WTC11 (cell line): ENCODE results near the gene PIKFYVE. TPM values are rescaled to one million over a fixed set of nuclear protein-coding genes. Genes with fewer than 3 reads are reported as not detected.

ENCODE experiments used
- ATAC-seq: fragments of 200-7000 bp; cut with Tn5 transposase; 2 replicates; pipeline ENCODE4 v1.10.0; 2021; ENCODE audit warnings: mild to moderate bottlenecking, moderate library complexity
- CTCF ChIA-PET: fragments of 300-600 bp; sonication (Branson Sonifier 250); formaldehyde crosslinking; loops from one replicate; lab custom pipeline; 2021; ENCODE audit warnings: antibody characterized with exemption; lab: Charles Lee
- POLR2A ChIA-PET: fragments of 350-600 bp; sonication (Branson Sonifier 250); formaldehyde crosslinking; loops from one replicate; lab custom pipeline; 2021; ENCODE audit warnings: antibody characterized with exemption; lab: Charles Lee
- DNase-seq: peaks from one replicate; pipeline ENCODE4 v3.0.0; 2021; ENCODE audit warnings: low spot score
- H3K27ac Mint-ChIP-seq: 2 replicates; pipeline ENCODE4 v1.8.0; 2021; ENCODE audit warnings: mixed read lengths
- H3K27me3 Mint-ChIP-seq: 2 replicates; pipeline ENCODE4 v1.8.0; 2021; ENCODE audit warnings: low read depth, mild to moderate bottlenecking, moderate library complexity, mixed read lengths
- H3K36me3 Mint-ChIP-seq: 2 replicates; pipeline ENCODE4 v1.8.0; 2021; ENCODE audit warnings: mixed read lengths
- H3K4me1 Mint-ChIP-seq: 2 replicates; pipeline ENCODE4 v1.8.0; 2022; ENCODE audit warnings: mixed read lengths
- H3K4me3 Mint-ChIP-seq: 2 replicates; pipeline ENCODE4 v1.8.0; 2021; ENCODE audit warnings: mild to moderate bottlenecking, moderate library complexity, mixed read lengths
- H3K9me3 Mint-ChIP-seq: 2 replicates; pipeline ENCODE4 v1.8.0; 2021; ENCODE audit warnings: mixed read lengths
- CREM ChIP-seq: sonication (generic); formaldehyde crosslinking; IDR thresholded peaks from 2 replicates; pipeline ENCODE4 v1.8.1; 2022; ENCODE audit warnings: mild to moderate bottlenecking, missing genetic modification reagents, moderate library complexity
- EMX1 ChIP-seq: fragments of 250-450 bp; sonication (Bioruptor Pico); IDR thresholded peaks from 2 replicates; pipeline ENCODE4 v1.8.0; 2021; ENCODE audit warnings: mild to moderate bottlenecking
- ESRRA ChIP-seq: sonication (generic); formaldehyde crosslinking; IDR thresholded peaks from 2 replicates; pipeline ENCODE4 v1.8.1; 2022; ENCODE audit warnings: mild to moderate bottlenecking, missing genetic modification reagents, borderline replicate concordance
- GRHL2 ChIP-seq: fragments of 250-450 bp; sonication (Bioruptor Pico); IDR thresholded peaks from 2 replicates; pipeline ENCODE4 v1.8.0; 2022; ENCODE audit warnings: mild to moderate bottlenecking, moderate library complexity; ENCODE audit not compliant: insufficient replicate concordance, severe bottlenecking
- JUN ChIP-seq: sonication (generic); formaldehyde crosslinking; IDR thresholded peaks from 2 replicates; pipeline ENCODE4 v1.8.0; 2023; ENCODE audit warnings: mild to moderate bottlenecking, missing genetic modification reagents
- NFATC4 ChIP-seq: fragments of 250-450 bp; sonication (Bioruptor Pico); IDR thresholded peaks from 2 replicates; pipeline ENCODE4 v1.9.0; 2021; ENCODE audit warnings: mild to moderate bottlenecking
- NR1H2 ChIP-seq: sonication (generic); formaldehyde crosslinking; IDR thresholded peaks from 2 replicates; pipeline ENCODE4 v1.9.0; 2021; ENCODE audit warnings: mild to moderate bottlenecking, moderate library complexity, missing genetic modification reagents
- RORB ChIP-seq: fragments of 250-450 bp; sonication (Bioruptor Pico); IDR thresholded peaks from 2 replicates; pipeline ENCODE4 v1.9.0; 2021; ENCODE audit warnings: mild to moderate bottlenecking
- SMAD3 ChIP-seq: sonication (generic); formaldehyde crosslinking; IDR thresholded peaks from 2 replicates; pipeline ENCODE4 v1.8.0; 2022; ENCODE audit warnings: missing genetic modification reagents, mild to moderate bottlenecking, borderline replicate concordance
- SOX15 ChIP-seq: fragments of 250-450 bp; sonication (Bioruptor Pico); IDR thresholded peaks from 2 replicates; pipeline ENCODE4 v1.9.0; 2021; ENCODE audit warnings: mild to moderate bottlenecking
- SP1 ChIP-seq: sonication (generic); formaldehyde crosslinking; conservative IDR thresholded peaks from 2 replicates; pipeline ENCODE4 v1.8.1; 2022; ENCODE audit warnings: missing genetic modification reagents
- TEAD4 ChIP-seq: sonication (generic); formaldehyde crosslinking; IDR thresholded peaks from 2 replicates; pipeline ENCODE4 v1.8.0; 2022; ENCODE audit warnings: mild to moderate bottlenecking, missing genetic modification reagents
- ZNF138 ChIP-seq: sonication (generic); formaldehyde crosslinking; conservative IDR thresholded peaks from 2 replicates; pipeline ENCODE4 v1.8.1; 2022; ENCODE audit warnings: mild to moderate bottlenecking, moderate library complexity, missing genetic modification reagents
- ZNF317 ChIP-seq: sonication (generic); formaldehyde crosslinking; IDR thresholded peaks from 2 replicates; pipeline ENCODE4 v1.8.1; 2023; ENCODE audit warnings: low read depth, mild to moderate bottlenecking, moderate library complexity, missing genetic modification reagents, borderline replicate concordance
- total RNA-seq: library from RNA; stranded (reverse); gene quantifications from 3 replicates; pipeline ENCODE4 v1.2.3, GENCODE V29; 2021
- TF ChIP-seq, protein P1 (sequence below): fragments of 250-450 bp; sonication (Bioruptor Pico); conservative IDR thresholded peaks from 2 replicates; pipeline ENCODE4 v1.9.0; 2021; ENCODE audit warnings: mild to moderate bottlenecking
- TF ChIP-seq, protein P2 (sequence below): sonication (generic); formaldehyde crosslinking; IDR thresholded peaks from 2 replicates; pipeline ENCODE4 v1.8.0; 2022; ENCODE audit warnings: mild to moderate bottlenecking, missing genetic modification reagents
- TF ChIP-seq, protein P3 (sequence below): sonication (generic); formaldehyde crosslinking; IDR thresholded peaks from 2 replicates; pipeline ENCODE4 v1.8.1; 2022; ENCODE audit warnings: mild to moderate bottlenecking, moderate library complexity, missing genetic modification reagents
- TF ChIP-seq, protein P4 (sequence below): sonication (generic); formaldehyde crosslinking; IDR thresholded peaks from 2 replicates; pipeline ENCODE4 v1.8.0; 2023; ENCODE audit warnings: mild to moderate bottlenecking, missing genetic modification reagents
- TF ChIP-seq, protein P5 (sequence below): fragments of 250-450 bp; sonication (Bioruptor Pico); IDR thresholded peaks from 2 replicates; pipeline ENCODE4 v1.8.0; 2021; ENCODE audit warnings: mild to moderate bottlenecking
- TF ChIP-seq, protein P6 (sequence below): sonication (generic); formaldehyde crosslinking; IDR thresholded peaks from 2 replicates; pipeline ENCODE4 v1.8.1; 2023; ENCODE audit warnings: mild to moderate bottlenecking, missing genetic modification reagents

Gene PIKFYVE
- total RNA-seq, 1 experiment from 2014 or later = 36.1 TPM

DNA sequence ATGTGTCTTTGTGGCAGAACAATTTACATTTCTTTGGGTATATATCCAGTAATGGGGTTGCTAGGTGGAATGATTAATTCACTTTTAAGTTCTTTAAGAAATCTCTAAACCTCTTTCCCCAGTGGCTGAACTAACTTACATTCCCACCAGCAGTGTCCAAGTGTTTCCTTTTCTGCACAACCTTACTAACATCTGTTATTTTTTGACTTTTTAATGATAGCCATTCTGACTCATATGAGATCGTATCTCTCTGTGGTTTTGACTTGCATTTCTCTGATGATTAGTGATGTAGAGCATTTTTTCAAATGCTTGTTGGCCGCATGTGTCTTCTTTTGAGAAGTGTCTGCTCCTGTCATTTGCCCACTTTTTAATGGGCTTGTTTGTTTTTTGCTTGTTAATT is 97.4 kb downstream of the PIKFYVE start:
- DNase-seq = no peak
- no peak for ATAC-seq
- ChIA-PET POLR2A (no interaction called here), CTCF (no interaction called here)
- H3K27me3 Mint-ChIP-seq = no peaks in the 10 kb centered on the region; the same call in 1 of the 2 replicates
- H3K4me3 Mint-ChIP-seq = no peak overlapping the region
- peaks cover 24% of the 10 kb centered on the region for H3K36me3 Mint-ChIP-seq
- no peak overlapping the region for H3K27ac Mint-ChIP-seq
- H3K9me3 Mint-ChIP-seq = peaks cover 30% of the 10 kb centered on the region
- peaks cover 10% of the 10 kb centered on the region for H3K4me1 Mint-ChIP-seq
- TF ChIP-seq ZNF138 (CRISPR knock-in tag) (no peak), SP1 (CRISPR knock-in tag) (no peak), GRHL2 (CRISPR knock-in tag) (no peak), NFATC4 (CRISPR knock-in tag) (no peak), EMX1 (CRISPR knock-in tag) (no peak)

DNA sequence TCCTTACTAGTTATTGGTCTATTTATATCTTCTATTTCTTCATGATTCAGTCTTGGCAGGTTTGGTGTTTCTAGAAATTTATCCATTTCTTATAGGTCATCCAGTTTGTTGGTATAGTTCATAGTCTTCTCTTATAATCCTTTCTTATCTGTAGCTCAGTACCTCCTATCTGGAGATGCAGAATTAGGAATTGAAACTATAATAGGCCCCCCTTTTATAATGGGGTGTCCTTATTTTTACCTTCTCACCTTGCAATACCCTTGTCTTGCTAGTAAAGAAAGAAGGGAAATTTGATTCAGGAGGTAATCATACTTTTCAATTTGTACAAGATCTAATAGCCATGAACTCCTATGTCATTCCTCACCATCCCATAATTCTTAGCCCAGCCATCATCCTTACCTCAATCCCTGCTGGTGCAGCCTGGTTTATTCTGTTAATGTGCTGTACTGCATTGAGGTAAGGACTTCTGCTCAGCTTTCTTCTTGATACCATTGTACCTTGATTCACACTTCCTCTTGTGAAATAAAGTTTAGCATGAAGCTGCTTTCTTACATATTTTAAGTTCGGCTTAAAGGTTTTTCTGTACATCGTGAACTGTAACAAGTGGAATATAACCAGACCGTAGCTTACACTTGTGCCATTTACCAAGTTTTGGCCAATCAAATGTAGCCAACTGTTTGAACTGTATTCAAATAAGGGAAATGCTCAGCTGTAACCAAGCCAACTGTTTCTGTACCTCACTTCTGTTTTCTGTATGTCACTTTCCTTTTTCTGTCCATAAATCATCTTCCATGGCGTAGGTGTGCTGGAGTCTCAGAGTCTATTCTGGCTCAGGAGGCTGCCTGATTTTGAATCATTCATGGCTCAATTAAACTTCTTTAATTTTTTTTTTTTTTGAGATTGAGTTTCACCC is 100.4 kb downstream of the PIKFYVE start:
- Mint-ChIP-seq H3K4me1 (peaks cover 5% of the 10 kb centered on the region; the same call in 1 of the 2 replicates), H3K36me3 (peaks cover 14% of the 10 kb centered on the region), H3K9me3 (peaks cover 25% of the 10 kb centered on the region), H3K27me3 (no peaks in the 10 kb centered on the region; the same call in 1 of the 2 replicates), H3K4me3 (no peak overlapping the region), H3K27ac (no peak overlapping the region)
- ChIA-PET POLR2A (interaction anchor here (0.6 kb wide), 1 partner anchor 629 kb away, joined by 4 read pairs; no protein-coding TSS in a partner anchor), CTCF (no interaction called here)
- TF ChIP-seq, protein P1, sequence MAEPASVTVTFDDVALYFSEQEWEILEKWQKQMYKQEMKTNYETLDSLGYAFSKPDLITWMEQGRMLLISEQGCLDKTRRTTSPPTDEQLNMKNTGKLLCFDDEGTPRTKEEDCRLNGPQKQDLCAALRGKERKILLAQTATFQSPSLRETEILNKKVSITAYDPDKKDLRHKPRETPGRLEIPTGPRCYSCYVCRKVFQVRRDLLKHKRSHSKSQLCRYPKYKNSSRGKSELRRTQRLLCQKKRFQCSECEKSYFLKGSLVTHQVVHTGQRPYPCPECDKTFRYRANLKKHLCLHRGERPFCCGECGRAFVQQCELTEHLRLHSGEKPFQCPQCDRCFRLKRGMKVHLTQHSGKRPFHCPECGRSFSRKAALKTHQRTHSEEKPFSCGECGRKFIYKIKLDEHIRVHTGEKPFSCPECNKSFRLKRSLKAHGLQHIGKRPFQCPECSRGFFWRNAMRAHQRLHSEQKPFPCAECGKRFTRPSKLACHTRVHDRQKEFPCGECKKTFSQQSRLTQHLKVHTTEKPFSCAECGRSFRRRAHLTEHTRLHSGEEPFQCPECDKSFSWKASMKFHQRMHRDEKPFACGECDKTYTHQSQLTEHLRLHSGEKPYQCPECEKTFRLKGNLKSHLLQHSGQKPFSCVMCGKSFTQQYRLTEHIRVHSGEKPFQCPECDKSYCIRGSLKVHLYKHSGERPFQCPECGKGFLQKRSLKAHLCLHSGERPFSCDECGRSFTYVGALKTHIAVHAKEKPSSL (CRISPR knock-in tag) = no peak
- TF ChIP-seq JUN (CRISPR knock-in tag) (no peak), CREM (no peak), SMAD3 (CRISPR knock-in tag) (no peak), TEAD4 (CRISPR knock-in tag) (no peak), ESRRA (CRISPR knock-in tag) (no peak), ZNF317 (CRISPR knock-in tag) (no peak), NR1H2 (CRISPR knock-in tag) (no peak), SP1 (CRISPR knock-in tag) (no peak), SOX15 (no peak), RORB (CRISPR knock-in tag) (no peak)
- TF ChIP-seq, protein P2, sequence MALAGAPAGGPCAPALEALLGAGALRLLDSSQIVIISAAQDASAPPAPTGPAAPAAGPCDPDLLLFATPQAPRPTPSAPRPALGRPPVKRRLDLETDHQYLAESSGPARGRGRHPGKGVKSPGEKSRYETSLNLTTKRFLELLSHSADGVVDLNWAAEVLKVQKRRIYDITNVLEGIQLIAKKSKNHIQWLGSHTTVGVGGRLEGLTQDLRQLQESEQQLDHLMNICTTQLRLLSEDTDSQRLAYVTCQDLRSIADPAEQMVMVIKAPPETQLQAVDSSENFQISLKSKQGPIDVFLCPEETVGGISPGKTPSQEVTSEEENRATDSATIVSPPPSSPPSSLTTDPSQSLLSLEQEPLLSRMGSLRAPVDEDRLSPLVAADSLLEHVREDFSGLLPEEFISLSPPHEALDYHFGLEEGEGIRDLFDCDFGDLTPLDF = no peak
- TF ChIP-seq, protein P3, sequence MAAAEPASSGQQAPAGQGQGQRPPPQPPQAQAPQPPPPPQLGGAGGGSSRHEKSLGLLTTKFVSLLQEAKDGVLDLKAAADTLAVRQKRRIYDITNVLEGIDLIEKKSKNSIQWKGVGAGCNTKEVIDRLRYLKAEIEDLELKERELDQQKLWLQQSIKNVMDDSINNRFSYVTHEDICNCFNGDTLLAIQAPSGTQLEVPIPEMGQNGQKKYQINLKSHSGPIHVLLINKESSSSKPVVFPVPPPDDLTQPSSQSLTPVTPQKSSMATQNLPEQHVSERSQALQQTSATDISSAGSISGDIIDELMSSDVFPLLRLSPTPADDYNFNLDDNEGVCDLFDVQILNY (CRISPR knock-in tag) = no peak
- TF ChIP-seq, protein P4, sequence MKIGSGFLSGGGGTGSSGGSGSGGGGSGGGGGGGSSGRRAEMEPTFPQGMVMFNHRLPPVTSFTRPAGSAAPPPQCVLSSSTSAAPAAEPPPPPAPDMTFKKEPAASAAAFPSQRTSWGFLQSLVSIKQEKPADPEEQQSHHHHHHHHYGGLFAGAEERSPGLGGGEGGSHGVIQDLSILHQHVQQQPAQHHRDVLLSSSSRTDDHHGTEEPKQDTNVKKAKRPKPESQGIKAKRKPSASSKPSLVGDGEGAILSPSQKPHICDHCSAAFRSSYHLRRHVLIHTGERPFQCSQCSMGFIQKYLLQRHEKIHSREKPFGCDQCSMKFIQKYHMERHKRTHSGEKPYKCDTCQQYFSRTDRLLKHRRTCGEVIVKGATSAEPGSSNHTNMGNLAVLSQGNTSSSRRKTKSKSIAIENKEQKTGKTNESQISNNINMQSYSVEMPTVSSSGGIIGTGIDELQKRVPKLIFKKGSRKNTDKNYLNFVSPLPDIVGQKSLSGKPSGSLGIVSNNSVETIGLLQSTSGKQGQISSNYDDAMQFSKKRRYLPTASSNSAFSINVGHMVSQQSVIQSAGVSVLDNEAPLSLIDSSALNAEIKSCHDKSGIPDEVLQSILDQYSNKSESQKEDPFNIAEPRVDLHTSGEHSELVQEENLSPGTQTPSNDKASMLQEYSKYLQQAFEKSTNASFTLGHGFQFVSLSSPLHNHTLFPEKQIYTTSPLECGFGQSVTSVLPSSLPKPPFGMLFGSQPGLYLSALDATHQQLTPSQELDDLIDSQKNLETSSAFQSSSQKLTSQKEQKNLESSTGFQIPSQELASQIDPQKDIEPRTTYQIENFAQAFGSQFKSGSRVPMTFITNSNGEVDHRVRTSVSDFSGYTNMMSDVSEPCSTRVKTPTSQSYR = no peak
- TF ChIP-seq, protein P5, sequence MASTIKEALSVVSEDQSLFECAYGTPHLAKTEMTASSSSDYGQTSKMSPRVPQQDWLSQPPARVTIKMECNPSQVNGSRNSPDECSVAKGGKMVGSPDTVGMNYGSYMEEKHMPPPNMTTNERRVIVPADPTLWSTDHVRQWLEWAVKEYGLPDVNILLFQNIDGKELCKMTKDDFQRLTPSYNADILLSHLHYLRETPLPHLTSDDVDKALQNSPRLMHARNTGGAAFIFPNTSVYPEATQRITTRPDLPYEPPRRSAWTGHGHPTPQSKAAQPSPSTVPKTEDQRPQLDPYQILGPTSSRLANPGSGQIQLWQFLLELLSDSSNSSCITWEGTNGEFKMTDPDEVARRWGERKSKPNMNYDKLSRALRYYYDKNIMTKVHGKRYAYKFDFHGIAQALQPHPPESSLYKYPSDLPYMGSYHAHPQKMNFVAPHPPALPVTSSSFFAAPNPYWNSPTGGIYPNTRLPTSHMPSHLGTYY = no peak
- TF ChIP-seq, protein P6, sequence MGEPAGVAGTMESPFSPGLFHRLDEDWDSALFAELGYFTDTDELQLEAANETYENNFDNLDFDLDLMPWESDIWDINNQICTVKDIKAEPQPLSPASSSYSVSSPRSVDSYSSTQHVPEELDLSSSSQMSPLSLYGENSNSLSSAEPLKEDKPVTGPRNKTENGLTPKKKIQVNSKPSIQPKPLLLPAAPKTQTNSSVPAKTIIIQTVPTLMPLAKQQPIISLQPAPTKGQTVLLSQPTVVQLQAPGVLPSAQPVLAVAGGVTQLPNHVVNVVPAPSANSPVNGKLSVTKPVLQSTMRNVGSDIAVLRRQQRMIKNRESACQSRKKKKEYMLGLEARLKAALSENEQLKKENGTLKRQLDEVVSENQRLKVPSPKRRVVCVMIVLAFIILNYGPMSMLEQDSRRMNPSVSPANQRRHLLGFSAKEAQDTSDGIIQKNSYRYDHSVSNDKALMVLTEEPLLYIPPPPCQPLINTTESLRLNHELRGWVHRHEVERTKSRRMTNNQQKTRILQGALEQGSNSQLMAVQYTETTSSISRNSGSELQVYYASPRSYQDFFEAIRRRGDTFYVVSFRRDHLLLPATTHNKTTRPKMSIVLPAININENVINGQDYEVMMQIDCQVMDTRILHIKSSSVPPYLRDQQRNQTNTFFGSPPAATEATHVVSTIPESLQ = no peak
- TF ChIP-seq, all 79 proteins: peak for 0
- ATAC-seq (no peak), DNase-seq (no peak)
